GM18907 (cell line): ENCODE results near the gene EDAR.

Source experiments
- ATAC-seq: cut with Tn5 transposase; IDR thresholded peaks from one replicate; pipeline ENCODE4 v1.9.1; 2021; ENCODE audit warnings: mild to moderate bottlenecking, moderate library complexity; ENCODE audit not compliant: unreplicated experiment

EDAR gene

GRCh38 chr2:108870069-108870644 lies 118.9 kb downstream of the EDAR start:
- no peak for ATAC-seq

GRCh38 chr2:108869542-108869941 lies 119.5 kb downstream of the EDAR start:
- no peak for ATAC-seq

- ATAC-seq = no peak
These were observed 120.1 kb downstream of the EDAR start for GRCh38 chr2:108868911-108869310.

- no peak for ATAC-seq
These were observed 123.0 kb downstream of the EDAR start for GRCh38 chr2:108866041-108866440.

- no peak for ATAC-seq
These were observed 130.1 kb downstream of the EDAR start for GRCh38 chr2:108858894-108859293.

- peak; percentile 42 for ATAC-seq
These were observed 133.8 kb downstream of the EDAR start for GRCh38 chr2:108855194-108855593.

GRCh38 chr2:108854484-108854883 lies 134.5 kb downstream of the EDAR start:
- no peak for ATAC-seq

GRCh38 chr2:108853421-108853820 lies 135.6 kb downstream of the EDAR start:
- no peak for ATAC-seq

GRCh38 chr2:108852375-108852774 lies 136.6 kb downstream of the EDAR start:
- ATAC-seq = no peak

- no peak for ATAC-seq
These were observed 142.0 kb downstream of the EDAR start for GRCh38 chr2:108847000-108847399.

GRCh38 chr2:108845923-108846322 lies 143.1 kb downstream of the EDAR start:
- ATAC-seq = no peak
